Trophoblast cell (in vitro differentiated cells and primary cell): ENCODE results near the gene IL17REL.

Source experiments
- DNase-seq, 2 donors: peaks; one replicate each; pipeline ENCODE4 v3.0.0-alpha.2; 2016
- H2AFZ ChIP-seq: 2 replicates; pipeline ENCODE4 v1.6.1; 2013; ENCODE audit warnings: low read length, moderate library complexity, mild to moderate bottlenecking; ENCODE audit not compliant: insufficient read depth, poor library complexity
- H2AK5ac ChIP-seq: 2 replicates; pipeline ENCODE4 v1.6.1; 2013; ENCODE audit warnings: mild to moderate bottlenecking, low read length
- H2BK120ac ChIP-seq: 2 replicates; pipeline ENCODE4 v1.6.1; 2013; ENCODE audit warnings: low read length, mild to moderate bottlenecking, moderate library complexity; ENCODE audit not compliant: insufficient read depth, poor library complexity
- H2BK12ac ChIP-seq: 2 replicates; pipeline ENCODE4 v1.6.1; 2013; ENCODE audit warnings: mild to moderate bottlenecking, low read length, moderate library complexity
- H2BK5ac ChIP-seq: 2 replicates; pipeline ENCODE4 v1.6.1; 2013; ENCODE audit warnings: low read length, low read depth, moderate library complexity, mild to moderate bottlenecking; ENCODE audit not compliant: poor library complexity
- H3K14ac ChIP-seq: 2 replicates; pipeline ENCODE4 v1.6.1; 2013; ENCODE audit warnings: mild to moderate bottlenecking, low read length
- H3K18ac ChIP-seq: 2 replicates; pipeline ENCODE4 v1.6.1; 2013; ENCODE audit warnings: mild to moderate bottlenecking, low read length
- H3K23ac ChIP-seq: 2 replicates; pipeline ENCODE4 v1.6.1; 2013; ENCODE audit warnings: low read length
- H3K27ac ChIP-seq: 2 replicates; pipeline ENCODE4 v1.5.1; 2013; ENCODE audit warnings: low read depth, mild to moderate bottlenecking, inconsistent platforms, low read length, moderate library complexity
- H3K27me3 ChIP-seq: 2 replicates; pipeline ENCODE4 v1.6.1; 2013; ENCODE audit warnings: inconsistent platforms, mild to moderate bottlenecking, low read length, moderate library complexity; ENCODE audit not compliant: insufficient read depth
- H3K36me3 ChIP-seq, 2 experiments: 1 replicate in 1 of 2; 2 replicates in 1 of 2; pipeline ENCODE4 v1.6.1; 2013; ENCODE audit warnings: low read length in 2 of 2, mild to moderate bottlenecking in 2 of 2, moderate library complexity in 1 of 2; ENCODE audit not compliant: insufficient read depth in 2 of 2, control insufficient read depth in 1 of 2
- H3K4ac ChIP-seq: 2 replicates; pipeline ENCODE4 v1.6.1; 2013; ENCODE audit warnings: low read depth, mild to moderate bottlenecking, low read length, moderate library complexity
- H3K4me1 ChIP-seq, 2 experiments: 1 replicate in 1 of 2; 2 replicates in 1 of 2; pipeline ENCODE4 v1.6.1; 2013; ENCODE audit warnings: low read length in 2 of 2, mild to moderate bottlenecking in 2 of 2, moderate library complexity in 1 of 2; ENCODE audit not compliant: insufficient read depth in 2 of 2, control insufficient read depth in 1 of 2
- H3K4me2 ChIP-seq: 2 replicates; pipeline ENCODE4 v1.6.1; 2013; ENCODE audit warnings: inconsistent platforms, mild to moderate bottlenecking, low read length, moderate library complexity
- H3K4me3 ChIP-seq: 2 replicates; pipeline ENCODE4 v1.5.1; 2013; ENCODE audit warnings: mild to moderate bottlenecking, low read depth, low read length, inconsistent platforms
- H3K79me1 ChIP-seq: one replicate; pipeline ENCODE4 v1.6.1; 2013; ENCODE audit warnings: low read length
- H3K79me2 ChIP-seq: 2 replicates; pipeline ENCODE4 v1.6.1; 2013; ENCODE audit warnings: low read length, mild to moderate bottlenecking; ENCODE audit not compliant: control insufficient read depth, insufficient read depth, poor library complexity
- H3K9ac ChIP-seq: 2 replicates; pipeline ENCODE4 v1.6.1; 2013; ENCODE audit warnings: mild to moderate bottlenecking, low read length
- H3K9me3 ChIP-seq: 2 replicates; pipeline ENCODE4 v1.6.1; 2013; ENCODE audit warnings: low read depth, mild to moderate bottlenecking, control low read depth, inconsistent platforms, low read length; ENCODE audit not compliant: insufficient read depth
- H4K12ac ChIP-seq: 2 replicates; pipeline ENCODE4 v1.6.1; 2013; ENCODE audit warnings: low read depth, mild to moderate bottlenecking, low read length, moderate library complexity
- H4K8ac ChIP-seq: 2 replicates; pipeline ENCODE4 v1.6.1; 2013; ENCODE audit warnings: low read depth, mild to moderate bottlenecking, low read length, moderate library complexity
- H4K91ac ChIP-seq: one replicate; pipeline ENCODE4 v1.6.1; 2013; ENCODE audit warnings: low read depth, mild to moderate bottlenecking, low read length, moderate library complexity
- WGBS: extraction: QIAGEN DNeasy Blood & Tissue Kit; methylation state at CpG from one replicate; pipeline ENCODE4 v1.1.7; 2013; ENCODE audit warnings: missing lambda C conversion rate; ENCODE audit not compliant: insufficient read length, insufficient coverage; ENCODE audit errors: extremely low coverage; 5-methylcytosine and 5-hydroxymethylcytosine counted together

IL17REL gene

GRCh38 chr22:50031189-50032091 is 18.9 kb upstream of the IL17REL start:
- Histone ChIP-seq H2BK12ac (no peak overlapping the region), H3K4ac (no peak overlapping the region), H4K91ac (no peak overlapping the region), H4K8ac (no peak overlapping the region), H3K27me3 (peaks cover 3% of the 10 kb centered on the region), H3K18ac (no peak overlapping the region), H3K4me3 (no peak overlapping the region), H3K79me2 (no peaks in the 10 kb centered on the region), H3K4me1 (peaks cover 0 to 6% of the 10 kb centered on the region in 2 experiments), H2BK120ac (no peak overlapping the region), H3K79me1 (no peaks in the 10 kb centered on the region), H4K12ac (no peak overlapping the region), H3K27ac (no peak overlapping the region), H3K9ac (no peak overlapping the region), H2AK5ac (no peak overlapping the region), H3K9me3 (peaks cover 2% of the 10 kb centered on the region), H2BK5ac (no peak overlapping the region), H3K4me2 (no peak overlapping the region), H2AFZ (no peak overlapping the region), H3K23ac (no peak overlapping the region), H3K14ac (no peak overlapping the region), H3K36me3 (no peaks in the 10 kb centered on the region)
- WGBS = no CpG with 5 or more reads among the region's 49 CpGs
- no peak for DNase-seq

GRCh38 chr22:50030297-50031188 is 18.0 kb upstream of the IL17REL start:
- H3K4me2 ChIP-seq = no peak overlapping the region
- H2BK12ac ChIP-seq = no peak overlapping the region
- H4K12ac ChIP-seq = no peak overlapping the region
- peak; percentile 65 to 82 for DNase-seq
- no peak overlapping the region for H4K8ac ChIP-seq
- no peaks in the 10 kb centered on the region for H3K79me2 ChIP-seq
- H3K4ac ChIP-seq = no peak overlapping the region
- H3K23ac ChIP-seq = no peak overlapping the region
- no peak overlapping the region for H3K14ac ChIP-seq
- no peak overlapping the region for H3K9ac ChIP-seq
- no peaks in the 10 kb centered on the region for H3K36me3 ChIP-seq
- H3K79me1 ChIP-seq = no peaks in the 10 kb centered on the region
- no peak overlapping the region for H3K18ac ChIP-seq
- no peak overlapping the region for H2BK5ac ChIP-seq
- no peak overlapping the region for H2AFZ ChIP-seq
- no peak overlapping the region for H2BK120ac ChIP-seq
- no peak overlapping the region for H3K4me3 ChIP-seq
- H3K27me3 ChIP-seq = peaks cover 3% of the 10 kb centered on the region
- H4K91ac ChIP-seq = no peak overlapping the region
- WGBS = no CpG with 5 or more reads among the region's 52 CpGs
- peaks cover 5% of the 10 kb centered on the region for H3K9me3 ChIP-seq
- peaks cover 0 to 6% of the 10 kb centered on the region in 2 experiments for H3K4me1 ChIP-seq
- H2AK5ac ChIP-seq = no peak overlapping the region
- no peak overlapping the region for H3K27ac ChIP-seq

- H3K4me1 ChIP-seq = peaks cover 0 to 6% of the 10 kb centered on the region in 2 experiments
- H3K18ac ChIP-seq = no peak overlapping the region
- H3K4ac ChIP-seq = no peak overlapping the region
- H3K9ac ChIP-seq = no peak overlapping the region
- H3K27me3 ChIP-seq = peaks cover 3% of the 10 kb centered on the region
- H2AK5ac ChIP-seq = no peak overlapping the region
- WGBS = no CpG with 5 or more reads among the region's 42 CpGs
- no peak overlapping the region for H2BK120ac ChIP-seq
- H4K12ac ChIP-seq = no peak overlapping the region
- peak; percentile 53 to 61 for DNase-seq
- no peaks in the 10 kb centered on the region for H3K36me3 ChIP-seq
- H3K4me3 ChIP-seq = no peak overlapping the region
- H3K79me1 ChIP-seq = no peaks in the 10 kb centered on the region
- no peak overlapping the region for H3K4me2 ChIP-seq
- H4K8ac ChIP-seq = no peak overlapping the region
- no peak overlapping the region for H3K23ac ChIP-seq
- no peak overlapping the region for H4K91ac ChIP-seq
- no peak overlapping the region for H2AFZ ChIP-seq
- no peaks in the 10 kb centered on the region for H3K79me2 ChIP-seq
- H2BK5ac ChIP-seq = no peak overlapping the region
- H3K9me3 ChIP-seq = peaks cover 4% of the 10 kb centered on the region
- no peak overlapping the region for H2BK12ac ChIP-seq
- H3K27ac ChIP-seq = no peak overlapping the region
- no peak overlapping the region for H3K14ac ChIP-seq
Observed at GRCh38 chr22:50027639-50028537, 15.3 kb upstream of the IL17REL start.

GRCh38 chr22:50025993-50026392 is 13.4 kb upstream of the IL17REL start:
- no peaks in the 10 kb centered on the region for H3K36me3 ChIP-seq
- peaks cover 16% of the 10 kb centered on the region for H3K9me3 ChIP-seq

More at GRCh38 chr22:50025993-50026392, 13.4 kb upstream of the IL17REL start:
- no peak overlapping the region for H2BK120ac ChIP-seq
- H3K79me1 ChIP-seq = no peaks in the 10 kb centered on the region
- H3K27ac ChIP-seq = no peak overlapping the region
- H2BK5ac ChIP-seq = no peak overlapping the region
- H3K18ac ChIP-seq = no peak overlapping the region
- no peak overlapping the region for H3K14ac ChIP-seq
- no peak overlapping the region for H4K8ac ChIP-seq
- H2BK12ac ChIP-seq = no peak overlapping the region
- no peak overlapping the region for H2AK5ac ChIP-seq
- no CpG with 5 or more reads among the region's 13 CpGs for WGBS
- H3K27me3 ChIP-seq = peaks cover 3% of the 10 kb centered on the region
- no peak overlapping the region for H3K4me2 ChIP-seq
- no peaks in the 10 kb centered on the region for H3K79me2 ChIP-seq
- H4K91ac ChIP-seq = no peak overlapping the region
- no peak overlapping the region for H3K23ac ChIP-seq
- no peak overlapping the region for H3K9ac ChIP-seq
- DNase-seq = no peak
- H4K12ac ChIP-seq = no peak overlapping the region
- no peak overlapping the region for H2AFZ ChIP-seq
- peaks cover 0 to 6% of the 10 kb centered on the region in 2 experiments for H3K4me1 ChIP-seq
- no peak overlapping the region for H3K4me3 ChIP-seq
- H3K4ac ChIP-seq = no peak overlapping the region
